Activated CD4-positive, CD25-positive, alpha-beta regulatory T cell (primary cell): Measurements from ENCODE around the gene ABCD4.
"Not testable (repeated sequence)": the region's sequence is repeated elsewhere in the genome, so short reads cannot be mapped to it uniquely, and the experiment has no call there.

Source experiments
- DNase-seq, 4 experiments: peaks; one replicate each; lab custom pipeline; 2025; lab: John Stamatoyannopoulos, UW

The ABCD4 gene

GRCh38 chr14:74302634-74303569 is at the start of gene ABCD4:
Gene ABCD4, minus strand, starts transcription at chr14:74302934. Its CDS starts 22 bp downstream, at chr14:74302912.
- DNase-seq: peak; percentile 59 to 81 (median 70)

GRCh38 chr14:74350928-74351323 is 48.2 kb upstream of the ABCD4 start:
- no peak for DNase-seq

DNA sequence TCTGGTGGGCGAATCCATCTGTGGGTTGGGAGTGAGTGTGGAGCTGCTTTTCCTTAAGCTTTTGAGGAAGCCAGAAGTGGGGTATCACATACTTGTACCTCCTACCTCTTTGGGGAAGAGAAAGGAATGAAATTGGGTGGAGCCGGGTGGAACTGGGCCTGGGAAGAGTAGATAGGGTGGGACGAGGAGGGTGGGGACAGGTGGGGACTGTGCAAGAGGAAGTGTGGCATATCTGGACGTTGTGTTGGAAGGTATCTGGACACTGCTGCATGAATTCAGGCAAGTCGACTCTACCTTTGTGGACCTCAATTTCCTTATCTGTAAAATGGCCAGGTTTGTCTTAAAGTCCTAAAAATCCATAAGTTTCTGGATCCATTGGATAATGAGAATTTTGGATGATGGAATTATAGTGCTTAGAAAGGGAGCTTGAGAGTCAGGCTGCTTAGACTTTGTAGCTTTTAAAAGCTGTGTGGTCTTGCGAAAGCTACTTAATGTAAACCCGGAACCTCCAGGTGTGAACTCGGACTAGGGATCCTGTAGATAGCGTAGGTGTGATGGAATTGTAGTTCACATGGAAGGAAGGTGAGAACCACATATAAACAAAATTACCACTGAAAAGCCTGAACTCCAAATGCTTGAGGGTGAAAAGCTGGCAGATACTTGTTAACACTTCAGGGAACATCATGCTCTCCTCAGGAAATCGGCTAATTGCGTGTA is 47.6 kb upstream of the ABCD4 start:
- DNase-seq: no peak

GRCh38 chr14:74349757-74350156 is 47.0 kb upstream of the ABCD4 start:
- DNase-seq: no peak

GRCh38 chr14:74348735-74349463 is 46.2 kb upstream of the ABCD4 start:
- no peak for DNase-seq

GRCh38 chr14:74348241-74348734 is 45.6 kb upstream of the ABCD4 start, which contains the start of gene VRTN:
Gene VRTN, plus strand, starts transcription at chr14:74348471. Its CDS starts 8,313 bp downstream, at chr14:74356784.
- DNase-seq: no peak

GRCh38 chr14:74347795-74348100 is 45.0 kb upstream of the ABCD4 start:
- no peak for DNase-seq

DNA sequence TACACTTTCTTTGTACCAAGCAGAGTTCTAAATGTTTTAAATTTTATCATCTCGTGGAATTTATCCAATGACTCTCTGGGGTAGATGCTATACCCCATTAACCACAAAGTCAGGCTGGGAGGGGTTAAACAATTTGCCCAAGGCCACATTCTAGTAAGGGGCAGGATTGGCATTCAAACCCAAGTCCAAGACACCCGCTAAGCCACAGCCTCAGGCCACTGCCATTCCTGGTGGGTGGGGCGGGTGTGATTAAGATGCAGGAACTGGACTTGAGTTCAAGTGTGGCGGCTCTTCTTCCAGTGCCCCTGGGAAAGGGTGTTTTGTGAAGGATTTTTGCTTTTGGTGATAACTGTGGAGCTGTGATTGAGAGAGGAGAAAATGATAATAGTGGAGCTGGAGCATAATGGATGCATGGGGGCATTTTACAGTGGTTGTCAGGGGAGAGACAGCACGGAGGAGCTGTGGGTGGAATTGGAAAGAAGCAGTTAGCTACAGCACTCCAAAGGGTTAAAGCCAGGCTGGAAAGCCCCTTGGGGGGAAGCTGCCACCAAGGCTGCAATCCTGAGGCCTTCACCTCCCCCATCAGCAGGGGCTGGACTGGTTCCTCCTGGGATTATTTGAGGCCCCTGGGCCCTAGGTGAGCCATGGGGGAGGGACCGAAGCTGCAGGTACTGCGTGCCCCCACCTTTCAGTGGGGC is 44.5 kb upstream of the ABCD4 start:
- DNase-seq: no peak

DNA sequence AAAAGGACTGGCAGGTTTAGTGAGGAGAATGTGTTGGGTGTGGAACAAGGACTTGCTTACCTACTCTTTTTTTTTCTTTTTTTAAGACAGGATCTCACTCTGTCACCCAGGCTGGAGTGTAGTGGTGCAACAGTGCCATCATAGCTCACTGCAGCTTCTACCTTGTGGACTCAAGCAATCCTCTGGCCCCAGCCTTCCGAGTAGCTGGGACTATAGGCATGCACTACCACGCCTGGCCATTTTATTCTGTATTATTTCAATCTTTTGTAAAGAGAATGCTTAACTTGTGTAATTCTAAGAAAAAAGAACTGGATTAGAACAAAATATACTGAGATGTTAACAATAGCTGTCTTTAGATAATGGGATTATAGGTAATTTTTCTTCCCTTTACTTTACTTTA is 43.6 kb upstream of the ABCD4 start:
- DNase-seq: no peak

GRCh38 chr14:74333909-74334308 is 31.2 kb upstream of the ABCD4 start:
- no peak for DNase-seq

GRCh38 chr14:74329950-74330552 is 27.3 kb upstream of the ABCD4 start:
- DNase-seq: not testable (repeated sequence)

GRCh38 chr14:74326369-74327152 is 23.8 kb upstream of the ABCD4 start:
- DNase-seq: no peak

GRCh38 chr14:74325446-74325845 is 22.7 kb upstream of the ABCD4 start:
- no peak for DNase-seq

DNA sequence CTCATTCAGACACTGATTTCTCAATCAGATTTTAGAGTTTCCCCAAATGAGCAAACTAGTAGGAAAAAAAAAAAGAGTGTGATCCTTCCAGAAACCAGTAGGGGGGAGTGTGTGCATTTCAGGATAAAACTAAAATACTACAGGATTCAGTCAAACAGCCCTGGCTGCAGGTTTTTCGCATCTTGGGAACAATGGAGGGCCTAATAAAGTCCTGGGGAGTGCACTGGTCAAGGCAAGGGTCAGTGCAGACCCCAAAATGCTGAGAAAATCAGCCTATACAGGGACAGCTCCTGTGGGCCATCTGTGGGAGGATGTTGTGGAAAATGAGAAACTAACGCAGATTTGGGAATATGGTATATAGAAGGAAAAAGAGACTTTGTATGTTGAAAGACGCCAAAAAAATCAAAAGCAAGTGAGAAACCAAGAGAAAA is 22.2 kb upstream of the ABCD4 start:
- no peak for DNase-seq

- DNase-seq: no peak
Observed at GRCh38 chr14:74314576-74314975, 11.8 kb upstream of the ABCD4 start.

DNA sequence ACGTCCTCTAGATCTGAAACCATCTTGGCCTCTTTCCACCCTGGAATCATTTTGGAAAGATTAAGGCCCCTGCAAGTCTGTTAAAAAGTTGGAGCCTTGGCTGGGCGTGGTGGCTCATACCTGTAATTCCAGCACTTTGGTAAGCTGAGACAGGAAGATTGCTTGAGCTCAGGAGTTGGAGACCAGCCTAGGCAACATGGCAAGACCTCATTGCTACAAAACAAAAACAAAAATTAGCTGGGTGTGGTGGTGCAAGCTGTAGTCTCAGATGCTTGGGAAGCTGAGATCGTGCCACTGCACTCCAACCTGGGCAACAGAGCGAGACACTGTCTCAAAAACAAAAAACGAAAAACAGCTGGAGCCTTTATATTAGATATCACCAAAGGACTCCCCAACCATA is 10.9 kb upstream of the ABCD4 start:
- DNase-seq: no peak

GRCh38 chr14:74312161-74312560 is 9.4 kb upstream of the ABCD4 start:
- no peak for DNase-seq

DNA sequence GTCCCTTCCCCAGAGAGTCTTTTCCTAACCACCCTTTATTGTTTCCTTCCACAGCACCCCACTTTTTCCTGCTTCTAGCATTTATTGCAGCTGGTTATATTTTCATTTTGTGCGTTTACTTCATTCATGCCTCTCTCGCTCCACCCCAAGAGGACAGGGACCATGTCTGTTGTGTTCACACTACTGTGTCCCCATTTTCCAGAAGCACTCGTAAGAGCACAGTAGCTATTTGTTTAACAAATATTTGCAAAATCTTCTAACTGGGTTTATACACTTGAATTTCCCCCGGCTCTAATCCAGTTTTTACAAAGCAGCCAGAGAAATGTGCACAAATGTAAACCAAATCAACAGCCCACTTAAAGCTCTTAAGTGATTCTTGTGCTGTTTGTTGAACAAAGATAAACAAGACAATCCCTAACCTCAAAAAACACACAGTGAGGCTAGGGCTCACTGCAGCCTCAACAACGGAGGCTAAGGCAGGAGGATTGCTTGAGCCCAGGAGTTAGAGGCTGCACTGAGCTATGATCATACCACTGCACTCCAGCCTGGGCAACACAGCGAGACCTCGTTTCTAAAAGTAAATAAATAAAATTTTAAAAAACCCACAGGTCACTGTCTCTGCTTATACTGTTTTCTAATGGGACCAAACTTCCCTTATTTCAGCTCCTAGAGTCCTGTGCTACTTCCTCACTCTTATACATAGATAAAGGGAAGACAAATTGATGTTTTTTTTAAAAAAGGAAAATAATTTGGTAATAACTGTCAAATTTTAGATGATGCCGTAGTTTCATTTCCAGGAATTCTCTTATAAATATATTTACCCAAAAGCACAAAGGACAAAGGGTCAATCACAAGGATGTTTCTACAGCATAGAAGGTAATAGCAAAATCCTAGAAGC is 6.6 kb upstream of the ABCD4 start:
- no peak for DNase-seq

DNA sequence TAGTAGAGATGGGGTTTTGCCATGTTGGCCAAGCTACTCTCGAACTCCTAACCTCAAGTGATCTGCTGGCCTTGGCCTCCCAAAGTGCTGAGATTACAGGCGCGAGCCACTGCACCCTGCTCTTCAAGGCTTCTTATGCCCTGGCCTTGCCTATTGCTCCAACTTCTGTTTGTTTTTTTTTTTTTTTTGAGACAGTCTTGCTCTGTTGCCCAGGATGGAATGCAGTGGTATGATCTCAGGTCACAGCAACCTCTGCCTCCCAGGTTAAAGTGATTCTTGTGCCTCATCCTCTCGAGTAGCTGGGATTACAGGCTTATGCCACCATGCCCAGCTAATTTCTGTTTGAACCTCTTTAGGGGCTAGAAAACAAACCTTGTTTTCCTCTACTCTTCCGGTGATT is 6.0 kb upstream of the ABCD4 start:
- DNase-seq: no peak
